Mucosa of descending colon (tissue), 3 donors: Measurements from ENCODE around the gene RAB29. TPM values are rescaled to one million over a fixed set of nuclear protein-coding genes. Genes with fewer than 3 reads are reported as not detected.

Experiments used
- ATAC-seq: fragments of 200-7000 bp; cut with Tn5 transposase; one replicate; pipeline ENCODE4 v1.9.1; 2020; ENCODE audit warnings: mild to moderate bottlenecking, moderate library complexity
- DNase-seq, 3 donors: peaks; one replicate each; pipeline ENCODE4 v3.0.0-alpha.2; 2020
- H3K36me3 ChIP-seq: fragments of 200-600 bp; one replicate; pipeline ENCODE4 v1.8.0; 2021; ENCODE audit warnings: low read depth, mild to moderate bottlenecking
- H3K4me1 ChIP-seq: fragments of 200-600 bp; one replicate; pipeline ENCODE4 v1.8.0; 2021; ENCODE audit warnings: low read depth, mild to moderate bottlenecking
- H3K4me3 ChIP-seq: fragments of 200-600 bp; one replicate; pipeline ENCODE4 v1.8.0; 2021; ENCODE audit warnings: mild to moderate bottlenecking
- H3K9me3 ChIP-seq: fragments of 200-600 bp; one replicate; pipeline ENCODE4 v1.8.0; 2021; ENCODE audit warnings: mild to moderate bottlenecking
- CTCF ChIP-seq: fragments of 200-600 bp; IDR thresholded peaks from one replicate; pipeline ENCODE4 v1.8.0; 2022; ENCODE audit warnings: antibody characterized with exemption, mild to moderate bottlenecking
- intact Hi-C, 2 donors: fragments of 100-400 bp; cut with DNase I in 1 of 2; cut with micrococcal nuclease in 1 of 2; formaldehyde crosslinking; loops; one replicate each; pipeline versions ENCODE4 v1.11.0 to v1.11.1; 2022; cut with DNase I, micrococcal nuclease
- total RNA-seq, 3 donors: library from RNA; stranded (reverse); fragmentation: NEBNext Ultra II Directional in 2 of 3; extraction: Animal tissue kit (Norgen Biotek cat#: 25700) in 2 of 3; gene quantifications; one replicate each; pipeline versions ENCODE4 v1.2.1 to v1.2.4, GENCODE V29; 2021 to 2023
- donor health status: DM: no; HTN: no; CAD: no; lungs with moderate emphysema.
- donor health status: DM: no; HTN: no; CAD: no.
- donor health status: DM: no; HTN: yes; CAD: no.

RAB29 gene
- total RNA-seq, 3 donors from 2014 or later, result 4.7 to 27.5 (median 7.8) TPM

- intact Hi-C loops, result no loop called here
- no peaks in the 10 kb centered on the region for H3K36me3 ChIP-seq
- no peak for ATAC-seq
These were observed 35.7 kb downstream of the RAB29 start for GRCh38 chr1:205739348-205740160.

GRCh38 chr1:205735218-205735617, 40.1 kb downstream of the RAB29 start:
- H3K36me3 ChIP-seq, result no peaks in the 10 kb centered on the region
- ATAC-seq (no peak), DNase-seq (no peak)
- H3K4me1 ChIP-seq, result no peaks in the 10 kb centered on the region
- no peak for TF ChIP-seq CTCF
- intact Hi-C loops, result no loop called here
- H3K4me3 ChIP-seq, result no peak overlapping the region
- no peaks in the 10 kb centered on the region for H3K9me3 ChIP-seq

More at GRCh38 chr1:205739348-205740160, 35.7 kb downstream of the RAB29 start:
- DNase-seq, result no peak
- TF ChIP-seq CTCF, result no peak
- Histone ChIP-seq H3K4me3 (no peak overlapping the region), H3K9me3 (no peaks in the 10 kb centered on the region), H3K4me1 (peaks cover 2% of the 10 kb centered on the region)

- H3K36me3 ChIP-seq, result no peaks in the 10 kb centered on the region
- DNase-seq, result no peak
- no peak for ATAC-seq
- TF ChIP-seq CTCF, result no peak
- no peak overlapping the region for H3K4me3 ChIP-seq
- intact Hi-C loops, result no loop called here
- H3K4me1 ChIP-seq, result no peaks in the 10 kb centered on the region
- no peaks in the 10 kb centered on the region for H3K9me3 ChIP-seq
These were observed 41.7 kb downstream of the RAB29 start for GRCh38 chr1:205733438-205734175.

- intact Hi-C loops, result no loop called here
- no peak overlapping the region for H3K4me3 ChIP-seq
- TF ChIP-seq CTCF, result no peak
- H3K9me3 ChIP-seq, result no peaks in the 10 kb centered on the region
- no peak for ATAC-seq
- no peaks in the 10 kb centered on the region for H3K4me1 ChIP-seq
- no peaks in the 10 kb centered on the region for H3K36me3 ChIP-seq
- no peak for DNase-seq
These were observed 45.2 kb downstream of the RAB29 start for GRCh38 chr1:205729945-205730610.

GRCh38 chr1:205726619-205727125, 48.6 kb downstream of the RAB29 start:
- Histone ChIP-seq H3K9me3 (no peaks in the 10 kb centered on the region), H3K4me3 (no peak overlapping the region), H3K4me1 (no peaks in the 10 kb centered on the region), H3K36me3 (no peaks in the 10 kb centered on the region)
- no peak for DNase-seq
- ATAC-seq, result no peak
- TF ChIP-seq CTCF, result no peak
- intact Hi-C loops, result no loop called here
